HepG2 (cell line): ENCODE data around the gene FSCN2. TPM values are rescaled to one million over a fixed set of nuclear protein-coding genes. Genes with fewer than 3 reads are reported as not detected.

Experiments
- ARID4A ChIP-seq: sonication (generic); formaldehyde crosslinking; IDR thresholded peaks from 2 replicates; pipeline ENCODE4 v1.5.0; 2020; ENCODE audit warnings: mild to moderate bottlenecking, missing genetic modification reagents, borderline replicate concordance
- HES4 ChIP-seq: sonication (generic); formaldehyde crosslinking; IDR thresholded peaks from 2 replicates; pipeline ENCODE4 v1.9.0; 2021; ENCODE audit warnings: mild to moderate bottlenecking, missing genetic modification reagents, borderline replicate concordance
- IKZF5 ChIP-seq: IDR thresholded peaks from 2 replicates; pipeline ENCODE4 v1.6.1; 2018; ENCODE audit warnings: missing genetic modification reagents, mild to moderate bottlenecking, missing compliant biosample characterization
- JUND ChIP-seq: sonication (generic); formaldehyde crosslinking; IDR thresholded peaks from 2 replicates; pipeline ENCODE4 v1.8.0; 2022; ENCODE audit warnings: mild to moderate bottlenecking, missing genetic modification reagents
- KLF15 ChIP-seq: sonication (generic); formaldehyde crosslinking; IDR thresholded peaks from 2 replicates; pipeline ENCODE4 v1.8.1; 2023; ENCODE audit warnings: borderline replicate concordance, mild to moderate bottlenecking, inconsistent platforms, missing genetic modification reagents, mixed read lengths
- MEIS1 ChIP-seq: sonication (generic); formaldehyde crosslinking; IDR thresholded peaks from 2 replicates; pipeline ENCODE4 v1.9.0; 2021; ENCODE audit warnings: mild to moderate bottlenecking, missing genetic modification reagents, moderate library complexity, borderline replicate concordance
- MTA3 ChIP-seq: sonication (generic); formaldehyde crosslinking; IDR thresholded peaks from 2 replicates; pipeline ENCODE4 v1.4.0; 2020; ENCODE audit warnings: missing genetic modification reagents
- NAIF1 ChIP-seq: sonication (generic); formaldehyde crosslinking; IDR thresholded peaks from 2 replicates; pipeline ENCODE4 v1.5.0; 2020; ENCODE audit warnings: mild to moderate bottlenecking, missing genetic modification reagents, borderline replicate concordance
- PTBP1 ChIP-seq: fragments of 200-400 bp; formaldehyde crosslinking; IDR thresholded peaks from 2 replicates; pipeline ENCODE4 v1.6.1; 2018; ENCODE audit warnings: low read length, low read depth; ENCODE audit not compliant: poor library complexity, severe bottlenecking
- SPEN ChIP-seq: sonication (generic); formaldehyde crosslinking; IDR thresholded peaks from 2 replicates; pipeline ENCODE4 v1.5.1; 2020; ENCODE audit warnings: low read depth, mild to moderate bottlenecking, missing genetic modification reagents
- STAG1 ChIP-seq: sonication (generic); formaldehyde crosslinking; IDR thresholded peaks from 2 replicates; pipeline ENCODE4 v1.4.0; 2020; ENCODE audit warnings: missing genetic modification reagents
- TP53 ChIP-seq: sonication (generic); formaldehyde crosslinking; conservative IDR thresholded peaks from 2 replicates; pipeline ENCODE4 v1.4.0; 2020; ENCODE audit warnings: missing genetic modification reagents
- ZMYM4 ChIP-seq: sonication (generic); formaldehyde crosslinking; IDR thresholded peaks from 2 replicates; pipeline ENCODE4 v1.8.1; 2023; ENCODE audit warnings: mild to moderate bottlenecking, missing genetic modification reagents
- ZNF234 ChIP-seq: sonication (generic); formaldehyde crosslinking; conservative IDR thresholded peaks from 2 replicates; pipeline ENCODE4 v1.5.1; 2020; ENCODE audit warnings: mild to moderate bottlenecking, missing genetic modification reagents
- ZNF333 ChIP-seq: sonication (generic); formaldehyde crosslinking; IDR thresholded peaks from 2 replicates; pipeline ENCODE4 v1.4.0; 2020; ENCODE audit warnings: mild to moderate bottlenecking, missing genetic modification reagents, borderline replicate concordance
- ZNF383 ChIP-seq: sonication (generic); formaldehyde crosslinking; IDR thresholded peaks from 2 replicates; pipeline ENCODE4 v1.4.0; 2020; ENCODE audit warnings: missing genetic modification reagents, mild to moderate bottlenecking, borderline replicate concordance
- ZNF446 ChIP-seq: sonication (generic); formaldehyde crosslinking; IDR thresholded peaks from 2 replicates; pipeline ENCODE4 v1.5.0; 2020; ENCODE audit warnings: mild to moderate bottlenecking, missing genetic modification reagents
- ZNF720 ChIP-seq: sonication (generic); formaldehyde crosslinking; IDR thresholded peaks from 2 replicates; pipeline ENCODE4 v1.4.0; 2020; ENCODE audit warnings: missing genetic modification reagents
- ZNF75D ChIP-seq: sonication (generic); formaldehyde crosslinking; IDR thresholded peaks from 2 replicates; pipeline ENCODE4 v1.8.1; 2023; ENCODE audit warnings: missing genetic modification reagents, mild to moderate bottlenecking, borderline replicate concordance
- ZNF850 ChIP-seq: sonication (generic); formaldehyde crosslinking; conservative IDR thresholded peaks from 2 replicates; pipeline ENCODE4 v1.9.0; 2021; ENCODE audit warnings: mild to moderate bottlenecking, missing genetic modification reagents
- polyA plus RNA-seq, 8 experiments: library from polyadenylated mRNA; depleted of rRNA in 3 of 8; stranded (reverse) in 7 of 8; unstranded in 1 of 8; fragments of >200 nt; fragmentation: Illumina TruSeq in 4 of 8; extraction: Trizol in 4 of 8; gene quantifications; 2 replicates each; pipeline versions ENCODE4 v1.2.1 to v1.2.3, GENCODE V29; 2011 to 2016; ENCODE audit warnings: low read depth in 4 of 8, missing spikeins in 1 of 8, mixed read lengths in 1 of 8; ENCODE audit not compliant: insufficient read depth in 1 of 8
- total RNA-seq, 5 experiments: library from RNA; depleted of rRNA; stranded (reverse); fragments of >200 nt; fragmentation: Illumina TruSeq; extraction: Trizol; gene quantifications; 2 replicates each; pipeline ENCODE4 v1.2.3, GENCODE V29; 2016; ENCODE audit warnings: low read depth in 1 of 5
- TF ChIP-seq, protein P1 (sequence below): sonication (generic); formaldehyde crosslinking; IDR thresholded peaks from 2 replicates; pipeline ENCODE4 v1.4.0; 2020; ENCODE audit warnings: mild to moderate bottlenecking, low read depth, missing genetic modification reagents
- TF ChIP-seq, protein P2 (sequence below): sonication (generic); formaldehyde crosslinking; IDR thresholded peaks from 2 replicates; pipeline ENCODE4 v1.5.0; 2020; ENCODE audit warnings: missing genetic modification reagents

The FSCN2 gene
- total and polyA plus RNA-seq, 2 of the 13 experiments (the other 11 are each of a cell fraction or from before 2014, with no cell fraction given) = 0.09 TPM; not detected in 1

DNA sequence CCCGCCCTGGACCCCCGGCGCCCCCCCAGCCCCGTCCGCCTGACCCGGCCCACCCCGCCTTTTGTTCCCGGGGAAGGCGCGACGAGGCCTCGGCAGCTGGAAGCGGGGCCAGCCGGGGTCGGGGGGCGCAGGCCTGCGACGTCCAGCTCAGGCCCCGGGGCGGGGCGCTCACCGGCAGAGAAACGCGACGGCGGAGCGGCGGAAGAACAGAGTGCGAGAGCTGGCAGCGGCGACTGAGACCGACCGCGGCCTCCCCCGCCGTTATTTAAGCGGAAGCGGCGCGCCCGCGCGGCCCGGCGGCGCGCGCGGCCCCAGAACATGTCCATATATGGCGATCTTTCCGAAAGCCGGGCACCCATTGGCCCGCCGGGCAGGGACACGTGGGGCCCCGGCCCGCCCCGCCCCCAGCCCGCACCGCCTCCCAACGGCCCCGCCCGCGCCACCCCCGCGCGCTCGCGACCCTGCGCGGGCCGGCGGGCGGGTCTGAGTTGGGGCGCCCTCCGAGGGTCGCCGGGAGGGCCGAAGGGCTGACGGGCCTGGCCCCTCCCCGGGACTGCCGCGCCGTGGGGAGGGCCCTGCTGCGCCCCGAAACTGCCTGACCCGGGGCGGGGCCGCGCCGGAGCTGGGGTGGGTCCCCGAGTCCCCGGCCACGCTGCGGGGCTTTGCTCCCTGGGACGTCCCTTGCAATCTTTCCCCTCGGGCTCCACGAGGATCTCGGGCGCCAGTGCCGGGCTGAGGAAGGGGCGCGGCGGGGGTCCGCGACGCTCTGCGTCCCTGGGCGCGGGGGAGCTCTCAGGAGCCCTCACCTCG, 15.4 kb upstream of the FSCN2 start, which contains the start of gene ACTG1 (continued):
- TF ChIP-seq JUND (CRISPR knock-in tag) = no peak
- TF ChIP-seq ZMYM4 (CRISPR knock-in tag) = peak; percentile 64; the same call in 1 of the 2 replicates
- TF ChIP-seq, protein P1, sequence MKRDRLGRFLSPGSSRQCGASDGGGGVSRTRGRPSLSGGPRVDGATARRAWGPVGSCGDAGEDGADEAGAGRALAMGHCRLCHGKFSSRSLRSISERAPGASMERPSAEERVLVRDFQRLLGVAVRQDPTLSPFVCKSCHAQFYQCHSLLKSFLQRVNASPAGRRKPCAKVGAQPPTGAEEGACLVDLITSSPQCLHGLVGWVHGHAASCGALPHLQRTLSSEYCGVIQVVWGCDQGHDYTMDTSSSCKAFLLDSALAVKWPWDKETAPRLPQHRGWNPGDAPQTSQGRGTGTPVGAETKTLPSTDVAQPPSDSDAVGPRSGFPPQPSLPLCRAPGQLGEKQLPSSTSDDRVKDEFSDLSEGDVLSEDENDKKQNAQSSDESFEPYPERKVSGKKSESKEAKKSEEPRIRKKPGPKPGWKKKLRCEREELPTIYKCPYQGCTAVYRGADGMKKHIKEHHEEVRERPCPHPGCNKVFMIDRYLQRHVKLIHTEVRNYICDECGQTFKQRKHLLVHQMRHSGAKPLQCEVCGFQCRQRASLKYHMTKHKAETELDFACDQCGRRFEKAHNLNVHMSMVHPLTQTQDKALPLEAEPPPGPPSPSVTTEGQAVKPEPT = no peak
- no peak for TF ChIP-seq TP53 (CRISPR knock-in tag)
- no peak for TF ChIP-seq IKZF5 (CRISPR knock-in tag)
- no peak for TF ChIP-seq ZNF75D (CRISPR knock-in tag)
- no peak for TF ChIP-seq ZNF333 (CRISPR knock-in tag)
- peak; percentile 75; the same call in 1 of the 2 replicates for TF ChIP-seq ARID4A (CRISPR knock-in tag)
- TF ChIP-seq SPEN (CRISPR knock-in tag) = peak; percentile 65; the same call in 1 of the 2 replicates
- TF ChIP-seq, protein P2, sequence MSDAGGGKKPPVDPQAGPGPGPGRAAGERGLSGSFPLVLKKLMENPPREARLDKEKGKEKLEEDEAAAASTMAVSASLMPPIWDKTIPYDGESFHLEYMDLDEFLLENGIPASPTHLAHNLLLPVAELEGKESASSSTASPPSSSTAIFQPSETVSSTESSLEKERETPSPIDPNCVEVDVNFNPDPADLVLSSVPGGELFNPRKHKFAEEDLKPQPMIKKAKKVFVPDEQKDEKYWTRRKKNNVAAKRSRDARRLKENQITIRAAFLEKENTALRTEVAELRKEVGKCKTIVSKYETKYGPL = no peak
- TF ChIP-seq ZNF720 (CRISPR knock-in tag) = no peak
- TF ChIP-seq ZNF234 (CRISPR knock-in tag) = peak; percentile 56; the same call in 1 of the 2 replicates
- 0 out of 2 replicates have a peak, but pooled peaks have one; percentile 10 for TF ChIP-seq KLF15
- no peak for TF ChIP-seq MEIS1 (CRISPR knock-in tag)
- TF ChIP-seq ZNF850 (CRISPR knock-in tag) = no peak
- peak; percentile 17 for TF ChIP-seq PTBP1
- TF ChIP-seq NAIF1 (CRISPR knock-in tag) = no peak
- TF ChIP-seq MTA3 (CRISPR knock-in tag) = no peak
- peak; percentile 97 for TF ChIP-seq HES4 (CRISPR knock-in tag)
- TF ChIP-seq ZNF446 (CRISPR knock-in tag) = peak; percentile 98
- no peak for TF ChIP-seq ZNF383 (CRISPR knock-in tag)
- no peak for TF ChIP-seq STAG1 (CRISPR knock-in tag)
